HK-2 (cell line): ENCODE data around the gene FLRT1.

Experiments used
- DNase-seq: peaks from one replicate; pipeline ENCODE4 v3.0.0-alpha.2; 2018; ENCODE audit not compliant: unreplicated experiment

Gene FLRT1

DNA sequence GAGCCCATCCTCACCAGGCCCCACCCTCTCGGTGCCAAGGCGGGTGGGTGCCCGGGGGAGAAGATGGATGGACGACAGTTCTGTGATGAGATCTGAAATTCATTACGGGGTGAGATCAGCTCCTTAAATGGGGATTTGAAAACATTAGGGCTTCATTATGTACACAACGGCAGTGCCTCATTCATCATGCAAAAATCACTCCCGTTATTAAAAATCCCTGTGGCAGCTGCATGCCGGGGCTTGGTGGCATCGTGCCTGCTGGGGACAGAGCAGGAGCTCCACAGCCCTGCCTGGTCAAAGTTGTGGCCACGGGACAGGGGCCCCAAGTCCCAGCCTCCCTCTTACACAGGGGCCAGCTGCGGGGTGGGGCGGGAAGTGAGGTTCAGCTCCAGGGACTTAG lies 29.3 kb upstream of the FLRT1 start:
- no peak for DNase-seq

DNA sequence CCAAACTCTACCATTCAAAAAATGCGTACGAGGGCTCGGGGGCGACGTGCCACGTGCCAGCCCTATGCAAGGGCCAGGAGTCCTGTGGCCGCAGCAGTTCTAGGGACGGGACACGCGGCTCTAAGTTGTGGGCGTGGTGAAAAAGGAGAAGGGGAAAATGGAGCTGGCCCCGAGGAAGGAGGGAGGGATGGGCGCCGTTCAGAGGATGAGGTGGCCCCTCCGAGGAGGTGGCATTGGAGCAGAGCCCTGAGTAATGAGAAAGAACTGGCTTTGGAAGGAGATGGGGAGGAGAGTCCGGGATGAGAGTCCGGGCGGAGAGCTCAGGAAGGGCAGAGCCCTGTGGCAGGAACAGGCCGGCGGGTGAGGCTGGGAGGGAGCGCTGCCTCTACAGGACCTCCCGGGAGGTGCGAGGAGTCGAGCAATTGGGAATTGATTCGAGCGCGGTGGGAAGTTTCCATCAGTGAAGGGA lies 28.5 kb upstream of the FLRT1 start:
- no peak for DNase-seq

DNA sequence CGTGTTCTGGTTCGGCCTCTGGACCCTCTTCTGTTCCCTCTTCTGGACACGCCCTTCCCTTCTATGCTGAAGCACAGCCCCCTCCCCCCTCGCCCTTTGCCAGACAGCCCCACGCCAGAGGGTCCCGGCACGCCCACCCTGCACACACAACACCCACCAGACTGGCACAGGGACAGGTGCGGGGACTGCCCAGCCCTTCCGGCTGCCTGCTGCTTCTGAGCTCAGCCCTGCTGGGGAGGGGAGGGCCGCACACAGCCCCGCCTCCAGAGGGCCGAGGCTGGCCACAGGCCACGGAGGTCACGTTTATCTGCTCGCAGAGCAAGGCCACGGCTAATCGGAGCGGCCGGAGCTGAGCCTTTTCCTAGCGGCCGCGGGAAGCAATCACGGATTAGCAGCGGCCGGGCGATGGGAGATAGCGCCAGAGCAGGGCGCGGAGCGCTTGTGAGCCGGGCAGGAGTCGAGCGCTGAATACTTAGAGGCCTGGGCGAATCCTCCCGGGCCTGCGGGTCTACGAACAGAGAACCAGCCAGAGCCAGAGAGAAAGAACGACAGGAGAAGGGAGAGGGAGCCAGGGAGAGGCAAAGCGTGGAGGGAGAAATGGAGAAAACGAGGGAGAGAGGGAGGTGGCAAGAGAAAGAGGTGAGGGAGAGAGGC lies 28.0 kb upstream of the FLRT1 start:
- no peak for DNase-seq

DNA sequence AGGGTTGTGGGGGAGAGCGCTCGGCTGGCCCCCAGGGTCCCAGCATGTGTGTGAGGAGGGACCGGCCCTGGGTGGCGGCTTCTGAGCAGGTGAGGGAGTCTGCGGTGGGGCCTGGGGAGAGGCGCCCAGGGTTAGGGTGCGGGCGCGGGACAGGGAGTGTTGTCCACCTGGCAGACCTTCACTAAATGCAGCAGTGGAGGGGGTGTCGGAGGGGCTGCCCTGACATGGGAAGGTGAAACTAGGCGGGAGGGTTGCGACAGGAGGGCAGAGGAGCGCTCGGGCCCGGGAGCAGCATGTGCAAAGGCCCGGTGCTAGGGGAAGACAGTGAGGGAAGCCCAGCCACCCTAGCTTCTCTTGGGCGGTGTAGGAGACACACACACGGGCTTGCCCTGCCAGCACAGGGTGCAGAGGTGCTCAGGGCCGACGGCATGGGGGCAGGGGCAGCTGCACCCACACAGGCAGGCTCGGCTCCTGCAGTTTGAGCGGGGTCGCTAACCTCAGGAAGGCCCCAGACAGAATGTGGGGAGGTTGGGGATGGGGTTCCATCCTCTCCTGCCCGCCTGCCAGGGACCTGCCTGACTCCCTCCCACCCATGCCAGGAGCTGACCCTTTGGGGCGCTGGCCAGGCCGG lies 27.3 kb upstream of the FLRT1 start:
- no peak for DNase-seq

DNA sequence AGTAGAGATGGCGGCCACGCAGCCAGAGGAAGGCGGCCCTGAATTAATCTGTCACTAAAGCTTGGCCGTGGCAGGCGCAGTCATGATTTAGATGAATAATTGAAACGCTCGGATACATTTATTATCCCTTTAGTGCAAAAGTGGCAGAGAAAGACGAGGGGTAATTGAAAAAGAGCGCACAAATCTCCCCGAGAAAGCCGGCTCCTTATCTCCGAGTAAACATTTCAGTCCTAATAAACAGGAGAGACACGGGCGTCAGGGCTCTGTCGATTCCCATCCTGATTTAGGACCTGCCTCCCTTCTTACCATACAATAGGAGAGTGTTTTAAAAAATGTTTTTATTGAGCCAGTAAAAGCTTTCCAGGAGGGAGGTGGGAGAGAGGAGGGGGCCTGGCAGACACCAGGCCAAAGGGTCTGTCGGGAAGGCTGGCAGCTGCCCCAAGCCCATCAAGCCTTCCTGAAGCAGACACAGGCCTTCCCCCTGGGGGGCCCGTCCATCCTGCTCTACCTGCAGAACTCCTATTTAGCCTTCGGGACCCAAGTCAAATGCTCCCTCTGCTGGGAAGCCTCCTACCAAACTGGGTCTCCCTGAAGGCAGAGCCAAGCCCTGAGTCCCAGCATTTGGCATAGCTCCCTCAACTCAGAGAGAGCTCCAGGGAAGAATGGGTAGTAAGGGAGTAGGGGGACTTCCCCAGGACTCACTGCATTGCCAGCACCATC lies 26.7 kb upstream of the FLRT1 start:
- no peak for DNase-seq

DNA sequence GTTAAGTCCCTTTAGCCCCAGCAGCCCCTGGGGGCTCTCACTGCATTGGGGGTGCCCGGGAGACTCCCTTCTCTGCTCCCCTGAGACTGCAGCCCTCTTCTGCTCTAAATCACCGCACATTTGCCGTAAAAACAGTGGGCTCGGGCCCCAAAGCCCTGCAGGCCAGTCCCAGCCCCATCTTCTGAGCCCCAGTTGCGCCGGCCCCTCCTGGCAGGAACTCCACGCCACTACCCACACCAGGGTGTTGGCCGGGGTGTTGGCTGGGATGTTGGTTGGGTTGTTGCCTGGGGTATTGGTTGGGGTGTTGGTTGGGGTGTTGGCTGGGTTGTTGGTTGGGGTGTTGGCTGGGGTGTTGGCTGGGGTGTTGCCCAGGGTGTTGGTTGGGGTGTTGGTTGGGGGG lies 26.0 kb upstream of the FLRT1 start:
- no peak for DNase-seq

DNA sequence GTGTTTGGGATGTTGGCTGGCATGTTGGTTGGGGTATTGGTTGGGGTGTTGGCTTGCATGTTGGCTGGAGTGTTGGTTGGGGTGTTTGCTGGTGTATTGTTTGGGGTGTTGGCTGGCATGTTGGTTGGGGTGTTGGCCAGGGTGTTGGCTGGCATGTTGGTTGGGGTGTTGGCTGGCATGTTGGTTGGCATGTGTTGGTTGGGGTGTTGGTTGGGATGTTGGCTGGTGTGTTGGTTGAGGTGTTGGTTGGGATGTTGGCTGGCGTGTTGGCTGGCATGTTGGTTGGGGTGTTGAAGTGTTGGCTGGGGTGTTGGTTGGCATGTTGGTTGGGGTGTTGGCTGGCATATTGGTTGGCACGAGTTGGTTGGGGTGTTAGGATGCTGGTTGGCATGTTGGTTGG lies 24.9 kb upstream of the FLRT1 start:
- no peak for DNase-seq

DNA sequence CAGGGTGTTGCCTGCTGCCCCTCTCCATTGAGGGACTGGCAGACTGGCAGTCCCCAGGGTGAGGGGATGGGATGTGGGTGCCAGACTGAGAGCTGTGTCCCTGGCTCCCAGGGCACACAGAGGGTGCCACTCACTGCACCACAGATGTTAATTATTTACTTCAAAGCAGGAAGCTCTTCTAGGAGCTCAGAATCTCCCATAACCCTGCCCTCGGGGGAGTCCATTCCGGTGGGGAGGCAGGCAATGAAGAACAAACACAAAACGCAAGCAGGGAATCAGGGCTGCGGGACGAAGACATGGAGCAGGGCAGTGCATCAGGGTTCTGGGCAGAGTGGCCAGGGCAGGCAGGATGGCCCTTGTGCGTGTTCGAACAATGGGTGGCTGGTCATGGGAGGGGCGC lies 24.4 kb upstream of the FLRT1 start:
- DNase-seq, result no peak

DNA sequence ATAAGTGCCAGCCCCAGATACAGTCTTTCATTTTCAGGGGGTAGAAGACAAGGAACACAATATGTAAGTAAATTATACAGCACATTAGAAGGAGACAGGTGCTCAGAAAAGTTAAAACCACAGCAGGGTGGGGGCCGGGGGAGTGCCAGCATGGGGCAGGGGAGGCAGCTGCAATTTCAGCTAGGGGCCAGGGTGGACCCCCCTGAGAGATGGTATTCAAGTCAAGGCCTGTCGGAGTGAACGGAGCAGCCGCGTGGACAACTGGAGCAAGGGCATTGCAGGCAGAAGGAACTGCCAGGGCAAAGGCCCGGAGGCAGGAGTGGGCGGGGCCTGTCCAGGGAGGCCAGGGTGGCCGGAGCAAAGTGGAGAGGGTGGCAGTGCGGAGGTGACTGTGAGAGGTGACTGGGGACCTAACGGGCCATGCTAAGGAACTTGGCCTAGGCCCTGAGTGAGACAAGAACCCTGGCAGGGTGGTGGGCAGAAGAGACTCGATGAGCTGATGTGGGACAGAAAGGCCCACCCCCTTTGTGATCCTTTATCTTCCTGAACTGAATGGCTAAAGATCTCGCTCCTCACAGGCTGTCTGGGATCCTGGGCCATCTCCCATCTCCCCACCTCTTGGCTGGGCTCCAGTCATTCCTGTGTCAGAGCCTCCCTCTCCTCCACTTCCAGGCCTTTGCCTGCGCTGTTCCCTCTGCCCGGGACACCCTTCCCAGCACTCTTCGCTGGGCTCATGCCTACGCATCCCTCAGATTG lies 22.4 kb upstream of the FLRT1 start:
- no peak for DNase-seq

DNA sequence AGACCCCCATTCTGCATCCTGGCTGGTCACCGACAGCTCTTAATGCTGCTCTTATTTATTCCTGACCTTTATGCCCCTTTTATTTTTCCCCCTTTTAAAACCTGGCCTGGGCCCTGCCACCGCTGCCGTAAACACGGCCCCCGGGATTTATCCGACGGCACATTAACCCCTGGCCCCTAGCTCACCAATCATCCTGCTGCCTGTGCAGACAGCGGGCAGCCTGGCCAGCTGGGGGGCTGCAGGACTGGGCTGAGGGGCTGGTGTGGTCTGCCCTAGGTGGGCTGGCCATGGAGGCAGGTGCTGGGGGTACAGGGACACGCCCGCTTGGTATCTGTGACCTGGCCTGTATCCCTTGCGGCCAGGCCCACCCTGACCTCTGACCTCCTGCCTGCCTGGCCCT lies 21.4 kb upstream of the FLRT1 start:
- DNase-seq, result no peak

DNA sequence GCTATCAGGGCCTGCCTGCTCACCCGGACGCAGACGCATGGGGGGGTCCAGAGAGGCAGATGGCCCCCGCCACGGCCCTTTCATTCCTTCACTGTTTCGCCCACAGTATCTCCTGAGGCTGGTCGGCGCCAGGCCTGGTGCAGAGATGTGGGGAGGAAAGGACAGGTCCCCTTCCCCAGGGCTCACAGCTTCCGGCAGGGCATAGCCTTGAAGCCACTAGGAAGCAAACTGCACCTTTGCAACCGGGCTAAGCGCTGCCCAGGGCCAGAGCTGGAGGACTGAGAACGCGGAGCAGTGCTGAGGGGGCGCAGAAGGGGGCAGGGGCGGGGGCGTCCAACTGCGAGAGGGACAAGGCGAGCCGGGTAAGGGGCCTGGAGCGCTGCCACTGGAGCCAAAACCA lies 20.2 kb upstream of the FLRT1 start:
- DNase-seq, result no peak

DNA sequence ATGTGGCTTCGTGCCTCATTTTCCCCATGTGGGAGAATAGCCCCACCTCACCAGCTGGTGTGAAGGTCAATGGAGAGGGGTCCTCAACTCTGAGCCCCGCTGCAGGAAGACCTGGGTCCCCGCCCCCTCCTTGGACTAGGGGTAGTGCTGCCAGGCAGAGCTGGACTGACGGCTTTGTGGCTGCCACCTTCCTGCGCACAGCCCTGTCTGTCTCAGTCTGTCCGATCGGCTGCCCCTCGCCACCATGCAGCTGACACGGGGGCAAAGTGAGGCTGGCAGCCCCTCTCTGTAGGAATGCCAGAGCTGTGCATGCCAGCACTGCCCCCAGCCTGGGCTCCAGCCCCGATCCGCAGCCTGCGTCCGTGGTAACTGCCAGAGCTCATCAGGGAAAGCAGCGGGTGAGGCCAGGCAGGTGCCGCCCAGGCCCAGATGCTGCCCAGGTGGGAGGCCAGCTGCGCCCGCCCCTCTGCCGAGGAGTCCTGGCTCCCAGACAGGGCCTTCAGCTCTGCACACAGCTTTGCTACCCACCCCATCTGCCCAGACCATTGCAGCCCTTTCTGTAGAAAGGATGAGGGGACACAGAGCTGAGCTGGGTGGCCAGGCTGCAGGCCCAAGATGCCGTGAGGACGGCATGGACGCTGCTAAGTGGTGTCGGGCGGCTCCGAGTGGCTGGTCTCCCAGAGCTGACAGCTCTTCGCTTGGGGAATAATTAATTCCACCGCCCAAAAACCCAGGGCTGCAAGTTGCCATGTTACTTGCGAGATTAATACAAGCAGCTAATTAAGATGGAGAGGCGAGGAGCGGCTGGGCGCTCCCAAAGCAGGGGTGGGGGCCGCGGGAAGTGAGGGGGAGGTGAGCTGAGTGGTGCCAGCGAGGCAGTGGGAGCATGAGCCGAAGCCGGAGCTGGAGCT lies 19.5 kb upstream of the FLRT1 start:
- no peak for DNase-seq

DNA sequence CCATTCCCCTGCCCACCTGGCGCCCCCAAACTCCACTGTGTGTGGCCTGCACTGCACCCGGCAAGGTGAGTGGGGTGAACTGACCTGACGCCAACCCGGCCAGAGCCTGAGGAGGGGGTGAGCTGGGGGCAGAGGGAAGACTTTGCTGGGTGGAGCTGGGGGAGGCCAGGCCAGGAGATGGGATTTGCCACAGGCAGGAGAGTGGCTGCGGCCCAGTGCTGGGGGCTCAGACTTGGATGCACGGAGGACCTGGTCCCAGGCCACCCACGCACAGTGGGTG lies 17.8 kb upstream of the FLRT1 start:
- DNase-seq, result no peak

DNA sequence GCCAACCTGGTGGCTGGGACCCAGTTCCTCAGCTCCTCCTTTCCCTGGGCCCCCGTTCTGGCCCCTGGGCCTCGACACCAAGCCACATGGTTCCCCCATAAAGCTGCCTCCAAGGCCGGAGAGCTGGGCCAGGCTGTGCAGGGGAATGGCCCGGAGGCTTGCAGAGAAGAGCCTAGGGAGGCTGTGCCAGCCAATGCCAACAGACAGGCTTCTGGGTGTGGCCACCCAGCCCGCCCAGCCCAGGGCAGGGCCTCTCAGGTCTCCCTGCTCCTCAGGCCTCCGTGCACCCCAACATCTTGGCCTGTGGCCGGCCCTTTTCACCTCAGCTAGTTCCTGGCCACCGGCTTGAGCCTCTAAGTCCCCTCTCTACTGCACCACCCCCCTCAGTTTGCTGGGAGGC lies 17.4 kb upstream of the FLRT1 start:
- no peak for DNase-seq

DNA sequence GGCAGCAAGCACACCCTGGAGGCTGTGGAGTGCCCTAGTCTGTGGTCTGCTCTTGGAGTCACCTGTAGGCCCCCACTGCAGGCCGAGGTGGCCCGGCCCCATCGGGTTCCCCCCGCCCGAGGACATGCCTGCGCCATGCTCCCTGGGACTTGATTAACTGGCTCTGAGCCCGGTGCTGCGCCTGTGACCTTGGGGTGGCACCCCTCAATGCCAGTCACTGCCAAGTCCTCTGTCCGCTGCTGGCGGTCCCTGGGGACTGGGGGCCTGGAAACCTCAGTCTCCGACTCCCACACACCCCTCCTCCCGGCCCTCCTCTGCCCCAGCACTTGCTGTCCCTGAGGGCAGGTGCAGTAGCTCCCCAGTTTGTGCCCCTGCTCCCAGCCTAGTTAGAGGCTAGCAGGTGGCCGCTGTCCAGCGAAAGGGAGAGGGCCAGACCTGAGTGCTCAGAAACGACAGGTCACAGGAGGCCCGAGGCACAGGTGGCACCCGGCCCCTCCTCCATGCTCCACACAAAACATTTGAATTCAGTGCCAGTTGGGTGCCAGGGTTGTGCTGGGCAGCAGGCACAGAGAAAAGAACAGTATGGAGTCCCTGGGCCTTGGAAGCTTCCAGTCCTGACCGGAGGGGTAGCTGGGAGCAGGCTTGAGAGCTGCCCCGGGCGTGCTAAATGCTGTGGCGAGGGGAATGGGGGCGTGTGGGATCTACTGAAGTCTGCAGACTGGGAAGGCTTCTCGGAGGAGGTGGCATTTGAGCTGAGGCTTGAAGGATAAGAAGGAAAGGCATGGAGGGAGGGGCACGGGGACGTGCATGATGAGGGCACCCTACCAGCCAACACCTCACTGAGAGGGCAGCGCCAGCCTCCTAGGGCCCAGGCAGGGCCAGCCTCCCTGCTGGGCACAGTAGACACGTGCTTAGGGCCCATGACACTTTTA lies 16.4 kb upstream of the FLRT1 start:
- DNase-seq, result no peak

DNA sequence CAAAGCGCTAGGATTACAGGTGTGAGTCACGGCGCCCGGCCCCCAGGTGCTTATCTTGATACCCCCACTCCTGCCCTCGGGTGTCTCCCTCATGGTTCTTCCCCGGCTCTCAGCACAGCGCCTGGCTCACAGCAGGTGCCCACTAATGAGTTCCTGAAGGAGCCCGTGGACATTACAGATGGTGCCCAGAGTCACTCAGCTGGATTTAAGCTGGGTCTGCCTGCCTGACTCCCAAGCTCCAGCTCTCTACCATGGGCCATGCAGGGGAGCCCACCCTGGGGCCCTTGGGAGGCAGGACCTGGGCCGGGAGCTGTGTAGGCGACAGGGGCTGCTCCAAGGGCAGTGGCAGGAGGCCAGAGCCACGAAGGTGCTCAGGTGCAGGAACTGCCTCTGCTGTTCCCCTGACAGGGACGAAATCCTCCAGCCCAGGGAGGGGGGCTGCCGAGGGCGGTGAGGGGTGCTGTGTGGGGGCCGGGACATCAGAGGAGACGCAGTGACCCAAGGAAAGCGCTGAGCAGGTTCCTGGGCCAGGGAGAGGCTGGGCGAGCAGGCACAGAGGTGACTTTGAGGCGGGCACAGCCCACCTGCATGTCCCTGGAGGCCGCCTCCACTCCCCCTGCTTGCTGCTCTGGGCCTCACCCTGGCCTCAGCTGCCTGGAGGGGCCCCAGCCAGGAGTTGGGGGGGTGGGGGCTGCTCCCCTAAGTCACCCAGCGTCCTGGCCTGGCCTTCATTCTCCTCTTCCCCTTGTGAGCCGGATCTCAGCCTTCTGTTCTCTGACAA lies 14.6 kb upstream of the FLRT1 start:
- DNase-seq, result no peak

DNA sequence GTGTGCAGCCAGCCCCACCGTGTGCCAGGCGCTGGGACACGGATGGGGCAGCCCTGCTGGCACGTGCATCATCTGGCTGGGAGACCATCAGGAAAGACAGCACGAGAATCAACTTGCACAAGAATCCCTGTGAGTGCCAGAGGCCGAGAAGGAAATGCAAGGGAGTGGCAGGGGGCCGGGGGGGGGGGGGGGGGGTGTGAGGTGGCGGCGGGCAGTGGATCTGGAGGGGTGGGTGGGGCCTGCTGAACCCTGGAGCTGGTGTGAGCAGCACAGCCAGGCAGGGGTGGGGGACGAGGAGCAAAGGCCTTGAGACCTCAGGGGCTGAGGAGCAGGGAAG lies 14.0 kb upstream of the FLRT1 start:
- no peak for DNase-seq

DNA sequence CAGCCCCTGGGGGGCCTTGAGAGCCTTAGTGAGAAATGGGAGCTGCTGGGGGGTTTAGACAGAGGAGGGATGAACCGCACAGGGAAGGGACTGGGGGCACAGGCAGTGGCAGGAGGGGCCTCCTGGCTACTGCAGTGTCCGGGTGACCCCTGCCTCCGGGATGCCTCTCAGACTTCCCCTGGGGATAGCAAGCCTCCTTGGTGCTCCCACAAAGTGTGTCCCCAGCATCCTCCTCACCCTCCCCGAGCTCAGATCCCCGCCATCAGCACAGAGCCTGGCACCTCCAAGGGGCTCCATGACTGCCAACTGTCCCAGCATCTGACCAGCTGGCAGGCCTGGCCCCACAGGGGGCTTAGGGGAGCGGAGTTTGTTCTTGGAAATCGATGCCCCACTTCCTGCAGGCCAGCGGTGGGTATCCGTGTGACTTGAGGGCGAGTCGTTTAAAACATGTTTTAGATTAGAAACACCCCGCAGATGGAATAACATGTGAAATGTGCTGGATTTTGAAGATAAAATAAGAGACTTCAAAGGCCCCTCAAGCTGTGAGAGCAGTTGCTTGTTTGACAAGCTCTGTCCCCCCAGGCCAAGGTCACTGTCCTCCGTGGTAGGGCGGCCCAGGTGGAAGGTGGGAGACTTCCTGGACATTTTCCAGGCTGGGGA lies 13.5 kb upstream of the FLRT1 start:
- no peak for DNase-seq
